Upper lobe of left lung (tissue), 6 donors: ENCODE measurements around the gene GALNT2. TPM values are rescaled to one million over a fixed set of nuclear protein-coding genes. Genes with fewer than 3 reads are reported as not detected.

Source experiments
- ATAC-seq, 2 donors: fragments of 200-7000 bp; cut with Tn5 transposase; one replicate each; pipeline ENCODE4 v1.9.1; 2022; ENCODE audit warnings: mild to moderate bottlenecking in 2 of 2, moderate library complexity in 2 of 2; ENCODE audit not compliant: low FRiP score in 2 of 2
- DNase-seq, 2 donors: peaks; one replicate each; pipeline ENCODE4 v3.0.0-alpha.2; 2019 to 2020
- H3K27ac ChIP-seq, 4 donors: fragments of 200-600 bp; sonication (generic); one replicate each; pipeline ENCODE4 v1.5.1; 2016 to 2019
- H3K27me3 ChIP-seq, 4 donors: fragments of 200-600 bp; sonication (generic); one replicate each; pipeline ENCODE4 v1.5.1; 2017 to 2019
- H3K36me3 ChIP-seq, 4 donors: fragments of 200-600 bp; sonication (generic); one replicate each; pipeline ENCODE4 v1.5.1; 2016 to 2019
- H3K4me1 ChIP-seq, 4 donors: fragments of 200-600 bp; sonication (generic); one replicate each; pipeline ENCODE4 v1.5.1; 2018 to 2019
- H3K4me3 ChIP-seq, 4 donors: fragments of 200-600 bp; sonication (generic); one replicate each; pipeline ENCODE4 v1.5.1; 2017 to 2019; ENCODE audit warnings: mild to moderate bottlenecking in 2 of 4, moderate library complexity in 1 of 4
- H3K9me3 ChIP-seq, 4 donors: fragments of 200-600 bp; sonication (generic); one replicate each; pipeline ENCODE4 v1.5.1; 2018 to 2019
- EP300 ChIP-seq, 4 donors: sonication (generic); formaldehyde crosslinking; IDR thresholded peaks; one replicate each; pipeline ENCODE4 v1.5.1; 2017; ENCODE audit warnings: antibody characterized with exemption in 4 of 4, control low read depth in 2 of 4
- POLR2A ChIP-seq, 4 donors: fragments of 450-650 bp; IDR thresholded peaks; one replicate each; pipeline ENCODE4 v1.5.1; 2016 to 2017; ENCODE audit warnings: antibody characterized with exemption in 4 of 4, mild to moderate bottlenecking in 2 of 4
- POLR2AphosphoS5 ChIP-seq, 2 donors: sonication (generic); formaldehyde crosslinking; IDR thresholded peaks; one replicate each; pipeline ENCODE4 v1.5.1; 2017; ENCODE audit warnings: antibody characterized with exemption in 2 of 2
- WGBS, 2 donors: methylation state at CpG; one replicate each; pipeline ENCODE4 v1.1.5; 2017 to 2018; 5-methylcytosine and 5-hydroxymethylcytosine counted together
- total RNA-seq, 6 donors: library from RNA; depleted of rRNA in 4 of 6; stranded (reverse); fragments of >200 nt in 4 of 6; gene quantifications; one replicate each; pipeline versions ENCODE4 v1.1.0 to v1.2.1, GENCODE V29; 2016 to 2021
- TF ChIP-seq, protein P1 (sequence below), 6 experiments: fragments of 450-650 bp in 4 of 6; fragments of 200-600 bp in 2 of 6; sonication (generic) in 2 of 6; IDR thresholded peaks; one replicate each; pipeline ENCODE4 v1.5.1; 2016 to 2019; ENCODE audit warnings: antibody characterized with exemption in 6 of 6
- donor health status: DM: no; HTN: no; CAD: no; lungs with moderate emphysema.
- donor health status: DM: no; HTN: yes; CAD: no; lungs with severe emphysema.

GALNT2 gene
- total RNA-seq, 6 donors from 2014 or later = 51.3 to 62.3 (median 56.2) TPM

DNA sequence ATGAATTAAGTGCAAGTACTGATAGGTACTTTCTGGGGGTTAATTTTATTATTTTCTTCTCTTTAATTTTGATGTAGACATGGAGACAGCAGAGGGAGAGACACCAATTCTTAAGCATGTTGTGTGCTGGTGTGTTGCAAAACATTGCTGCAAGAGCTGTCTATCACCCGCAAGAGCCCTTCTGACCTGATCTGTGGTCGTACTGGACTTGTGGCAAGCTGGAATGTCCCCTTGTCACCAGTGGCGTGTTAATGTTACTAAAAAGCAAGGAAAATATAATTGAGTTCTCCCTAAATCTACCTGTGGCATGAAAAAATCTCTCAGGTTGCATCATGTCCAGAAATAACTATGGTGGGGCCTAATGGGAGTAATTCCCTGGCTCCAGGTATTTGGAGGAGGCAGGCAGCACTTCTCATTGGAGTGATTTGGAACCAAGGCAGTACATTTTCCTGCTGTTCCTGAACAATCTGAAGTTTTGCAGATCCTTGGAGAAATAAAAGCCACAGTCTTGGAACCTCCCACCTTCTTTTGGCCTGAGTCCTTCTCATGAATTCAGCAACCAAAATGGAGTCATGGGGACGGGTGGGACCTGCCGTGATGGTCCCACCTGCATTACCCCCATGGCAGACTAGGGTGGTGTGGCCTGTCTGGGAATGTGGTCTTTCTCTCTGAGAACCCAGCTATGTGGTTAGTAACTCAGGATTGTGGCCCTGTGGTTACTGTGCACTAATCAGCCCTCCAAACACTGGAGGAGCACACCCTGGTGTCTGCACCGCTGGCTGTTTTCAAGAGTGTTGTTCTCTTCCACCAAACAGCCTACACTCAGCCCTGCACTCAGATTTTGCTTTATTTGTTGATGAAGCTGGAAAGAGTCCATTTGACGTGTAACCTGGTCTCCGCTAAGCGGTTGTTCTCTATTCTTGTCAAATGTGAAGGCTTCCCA is 57.4 kb downstream of the GALNT2 start:
- TF ChIP-seq POLR2A (IDR thresholded peaks at IDR 0.05) (no peak), EP300 (IDR thresholded peaks at IDR 0.05) (no peak)
- TF ChIP-seq, protein P1, sequence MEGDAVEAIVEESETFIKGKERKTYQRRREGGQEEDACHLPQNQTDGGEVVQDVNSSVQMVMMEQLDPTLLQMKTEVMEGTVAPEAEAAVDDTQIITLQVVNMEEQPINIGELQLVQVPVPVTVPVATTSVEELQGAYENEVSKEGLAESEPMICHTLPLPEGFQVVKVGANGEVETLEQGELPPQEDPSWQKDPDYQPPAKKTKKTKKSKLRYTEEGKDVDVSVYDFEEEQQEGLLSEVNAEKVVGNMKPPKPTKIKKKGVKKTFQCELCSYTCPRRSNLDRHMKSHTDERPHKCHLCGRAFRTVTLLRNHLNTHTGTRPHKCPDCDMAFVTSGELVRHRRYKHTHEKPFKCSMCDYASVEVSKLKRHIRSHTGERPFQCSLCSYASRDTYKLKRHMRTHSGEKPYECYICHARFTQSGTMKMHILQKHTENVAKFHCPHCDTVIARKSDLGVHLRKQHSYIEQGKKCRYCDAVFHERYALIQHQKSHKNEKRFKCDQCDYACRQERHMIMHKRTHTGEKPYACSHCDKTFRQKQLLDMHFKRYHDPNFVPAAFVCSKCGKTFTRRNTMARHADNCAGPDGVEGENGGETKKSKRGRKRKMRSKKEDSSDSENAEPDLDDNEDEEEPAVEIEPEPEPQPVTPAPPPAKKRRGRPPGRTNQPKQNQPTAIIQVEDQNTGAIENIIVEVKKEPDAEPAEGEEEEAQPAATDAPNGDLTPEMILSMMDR (IDR thresholded peaks at IDR 0.05) = no peak
- H3K4me1 ChIP-seq = peaks cover 9 to 31% (median 17%) of the 10 kb centered on the region in 4 donors
- H3K36me3 ChIP-seq = peaks cover 0 to 4% (median 0%) of the 10 kb centered on the region in 4 donors
- DNase-seq (no peak), ATAC-seq (no peak)
- H3K4me3 ChIP-seq = no peak overlapping the region
- H3K27ac ChIP-seq = no peak overlapping the region
- 82 to 85% methylated on average over 9 of the region's 9 CpGs for WGBS, 2 donors
- no peaks in the 10 kb centered on the region for H3K27me3 ChIP-seq
- no peaks in the 10 kb centered on the region for H3K9me3 ChIP-seq

DNA sequence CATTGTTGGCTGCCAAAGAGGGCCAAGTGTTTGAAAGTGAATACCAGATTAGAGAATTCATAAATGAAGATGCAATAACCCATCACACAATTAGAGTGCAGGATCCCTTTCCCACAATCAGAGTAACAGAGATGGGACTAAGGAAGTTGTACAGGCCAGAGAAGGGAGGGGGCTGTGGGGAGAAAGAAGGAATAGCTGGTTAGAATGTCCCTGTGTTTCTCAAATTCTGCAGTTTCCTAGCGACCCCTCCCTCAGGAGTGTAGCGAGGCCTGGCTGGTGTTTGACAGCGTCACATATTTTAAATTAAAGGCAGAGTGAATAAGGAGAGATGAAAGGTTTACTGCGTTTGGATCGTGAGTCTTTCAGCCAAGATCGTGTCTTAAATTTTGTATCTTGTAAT is 58.1 kb downstream of the GALNT2 start:
- Histone ChIP-seq H3K4me1 (peaks cover 9 to 31% (median 19%) of the 10 kb centered on the region in 4 donors), H3K27me3 (no peaks in the 10 kb centered on the region), H3K4me3 (no peak overlapping the region), H3K9me3 (no peaks in the 10 kb centered on the region), H3K27ac (no peak overlapping the region), H3K36me3 (peaks cover 0 to 4% (median 0%) of the 10 kb centered on the region in 4 donors)
- 90 to 94% methylated on average over 6 of the region's 6 CpGs for WGBS, 2 donors
- DNase-seq = no peak
- ATAC-seq = no peak
- TF ChIP-seq EP300 (IDR thresholded peaks at IDR 0.05) = no peak
- TF ChIP-seq, protein P1 (IDR thresholded peaks at IDR 0.05) = no peak
- TF ChIP-seq POLR2AphosphoS5 (IDR thresholded peaks at IDR 0.05) = no peak
- TF ChIP-seq POLR2A (IDR thresholded peaks at IDR 0.05) = no peak

DNA sequence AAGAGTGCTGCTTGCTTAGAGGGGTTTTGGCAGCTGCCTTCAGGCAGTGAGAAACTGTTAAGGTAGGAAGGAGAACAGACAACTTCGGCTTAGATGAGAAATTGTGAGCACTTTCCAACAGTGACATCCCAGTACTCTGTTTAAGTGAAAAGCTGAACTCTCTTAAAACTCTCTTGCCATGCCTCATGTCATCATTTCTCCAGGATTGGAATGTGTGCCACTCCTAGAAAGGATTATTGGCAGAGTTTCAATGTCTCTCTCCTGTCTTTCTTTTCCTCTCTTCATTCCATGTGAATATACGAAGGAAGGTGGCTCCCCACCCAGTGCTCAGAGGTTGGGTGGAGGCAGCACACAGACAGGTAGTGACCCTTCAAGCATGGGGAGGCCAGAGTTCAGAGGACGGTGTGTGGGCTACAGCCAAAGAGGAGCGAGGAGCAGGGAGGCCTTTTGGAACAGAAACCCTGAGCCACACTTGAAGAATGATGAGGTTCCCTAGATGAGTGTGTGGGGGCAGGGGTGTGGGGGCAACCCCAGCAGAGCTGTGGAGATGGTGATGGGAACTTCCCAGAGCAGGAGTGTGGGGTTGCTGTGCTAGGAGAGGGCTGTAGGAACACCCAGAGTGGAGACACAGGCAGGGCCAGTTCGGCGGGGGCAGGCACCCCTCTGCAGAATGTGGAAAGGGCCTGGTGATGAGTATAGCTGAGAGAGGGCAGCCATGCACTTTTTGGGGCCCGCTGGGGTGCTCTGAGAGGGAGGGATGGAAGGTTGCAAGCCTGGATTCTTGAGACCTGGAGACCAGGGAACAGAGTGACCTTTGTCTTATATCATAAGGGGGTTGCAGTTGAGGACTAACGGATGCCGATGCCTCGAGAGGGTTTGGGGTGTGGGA is 58.8 kb downstream of the GALNT2 start:
- no peak for TF ChIP-seq POLR2A (IDR thresholded peaks at IDR 0.05)
- no peak for TF ChIP-seq POLR2AphosphoS5 (IDR thresholded peaks at IDR 0.05)
- TF ChIP-seq, protein P1 (IDR thresholded peaks at IDR 0.05) = no peak
- TF ChIP-seq EP300 (IDR thresholded peaks at IDR 0.05) = no peak
- no peak overlapping the region for H3K27ac ChIP-seq
- H3K27me3 ChIP-seq = no peaks in the 10 kb centered on the region
- WGBS, 2 donors = 74 to 80% methylated on average over 10 of the region's 10 CpGs
- H3K36me3 ChIP-seq = no peaks in the 10 kb centered on the region
- no peak for DNase-seq
- H3K9me3 ChIP-seq = no peaks in the 10 kb centered on the region
- peak in 1 of 2 donors; percentile 19 for ATAC-seq
- peaks cover 9 to 31% (median 22%) of the 10 kb centered on the region in 4 donors for H3K4me1 ChIP-seq
- no peak overlapping the region for H3K4me3 ChIP-seq

DNA sequence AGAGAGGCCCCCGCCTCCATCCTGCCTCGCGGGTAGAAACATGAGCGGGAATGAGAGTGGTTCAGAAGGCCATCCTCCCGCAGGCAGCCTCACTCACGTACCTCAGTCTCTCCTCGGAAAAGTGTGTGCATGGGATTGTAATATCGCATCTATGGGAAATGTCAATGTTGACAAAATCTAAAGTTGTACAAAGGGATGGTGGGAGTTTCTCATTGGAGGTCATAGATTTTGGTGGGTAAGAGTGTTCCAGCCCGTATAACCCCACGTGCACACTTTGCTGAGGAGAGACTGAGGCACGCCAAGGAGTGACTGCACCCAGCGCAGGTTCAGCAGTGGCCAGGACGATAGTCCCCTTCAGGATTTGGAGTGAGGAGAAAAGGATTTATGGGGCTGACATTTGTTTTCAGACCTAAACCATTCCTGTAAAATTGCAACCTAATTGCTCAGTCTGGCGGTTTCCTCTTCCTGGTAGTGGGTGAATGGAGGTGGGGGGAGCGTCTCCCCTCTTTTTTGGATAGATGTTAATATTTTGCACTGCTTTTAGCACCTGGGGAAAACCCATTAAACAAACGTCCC is 59.6 kb downstream of the GALNT2 start:
- H3K4me1 ChIP-seq = peaks cover 9 to 31% (median 22%) of the 10 kb centered on the region in 4 donors
- no peak for DNase-seq
- 69 to 80% methylated on average over 16 of the region's 16 CpGs for WGBS, 2 donors

More for the DNA sequence above, 59.6 kb downstream of the GALNT2 start:
- Histone ChIP-seq H3K4me3 (no peak overlapping the region), H3K36me3 (no peaks in the 10 kb centered on the region), H3K27ac (no peak overlapping the region), H3K27me3 (no peaks in the 10 kb centered on the region), H3K9me3 (no peaks in the 10 kb centered on the region)
- ATAC-seq = no peak
- no peak for TF ChIP-seq EP300 (IDR thresholded peaks at IDR 0.05)
- TF ChIP-seq, protein P1 (IDR thresholded peaks at IDR 0.05) = no peak
- no peak for TF ChIP-seq POLR2A (IDR thresholded peaks at IDR 0.05)
- TF ChIP-seq POLR2AphosphoS5 (IDR thresholded peaks at IDR 0.05) = no peak
